SH-SY5Y (cell line): ENCODE results near the gene RIOK2.

Experiments
- GATA2 ChIP-seq: IDR thresholded peaks from 2 replicates; pipeline ENCODE4 v1.6.1; 2011; ENCODE audit warnings: mild to moderate bottlenecking, low read depth, low read length
- GATA3 ChIP-seq: IDR thresholded peaks from 2 replicates; pipeline ENCODE4 v1.6.1; 2011; ENCODE audit warnings: low read depth, mild to moderate bottlenecking, low read length, moderate library complexity

DNA sequence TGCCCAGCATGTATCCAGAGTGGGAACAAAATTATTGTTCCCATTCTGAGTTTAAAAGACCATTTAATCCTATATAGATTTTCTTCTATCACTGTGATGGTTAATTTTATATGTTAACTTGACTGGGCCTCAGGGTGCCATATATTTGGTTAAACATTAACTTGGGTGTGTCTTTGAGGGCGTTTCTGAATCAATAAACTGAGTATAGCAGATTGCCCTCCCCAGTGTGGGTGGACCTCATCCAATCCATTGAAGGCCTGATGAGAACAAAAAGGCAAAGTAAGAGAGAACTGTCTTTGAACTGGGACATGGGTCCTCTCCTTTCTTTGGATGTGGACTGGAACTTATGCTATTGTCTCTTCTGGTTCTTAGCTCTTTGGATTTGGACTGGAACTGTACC lies 17.3 kb downstream of the RIOK2 start:
- TF ChIP-seq GATA2 (no peak), GATA3 (no peak)
